ENCODE results near the gene FAM174C. TPM values are rescaled to one million over a fixed set of nuclear protein-coding genes. Genes with fewer than 3 reads are reported as not detected.

The FAM174C gene
- total RNA-seq, 1 experiment from 2014 or later = 110 TPM

GRCh38 chr19:1288226-1288612 lies 12.9 kb downstream of the FAM174C start:
- POLR2A ChIA-PET (ENCODE audit: unreplicated experiment) = no interaction called here
- H3K4me3 ChIP-seq (ENCODE audit: low read length) = no peak overlapping the region
- no peak overlapping the region for H3K9ac ChIP-seq (ENCODE audit: low read length)
- H3K4me2 ChIP-seq (ENCODE audit: low read length) = no peak overlapping the region
- DNase-seq (no peak), ATAC-seq (no peak)
- intact Hi-C loops (cut with micrococcal nuclease) = no loop called here
- BruUV-seq (replicated peaks) = no TSS peak
- no peak overlapping the region for H3K27ac ChIP-seq (ENCODE audit: low read length)
- H3F3A ChIP-seq (ENCODE audit: low read length, unreplicated experiment) = no peaks in the 10 kb centered on the region
- no peaks in the 10 kb centered on the region for H3K9me2 ChIP-seq (replicated peaks; ENCODE audit: low read length)
- CTCF ChIA-PET = no interaction called here
- H3K4me1 ChIP-seq (ENCODE audit: insufficient read depth, low read length) = no peaks in the 10 kb centered on the region
- H3K36me3 ChIP-seq (ENCODE audit: low read depth, low read length) = no peaks in the 10 kb centered on the region
- no peaks in the 10 kb centered on the region for H3K9me3 ChIP-seq (ENCODE audit: low read length)
- H4K20me1 ChIP-seq (ENCODE audit: low read length) = no peaks in the 10 kb centered on the region
- H2AFZ ChIP-seq (ENCODE audit: low read length) = no peak overlapping the region
- H3K27me3 ChIP-seq (ENCODE audit: low read length) = peaks cover 45% of the 10 kb centered on the region
- TF ChIP-seq EZH2phosphoT487 (IDR thresholded peaks at IDR 0.05; ENCODE audit: borderline replicate concordance, low read length) = no peak
- TF ChIP-seq CTCF (conservative IDR thresholded peaks at IDR 0.05; ENCODE audit: low read depth, low read length) = no peak
- TF ChIP-seq EZH2 (IDR thresholded peaks at IDR 0.05; ENCODE audit: low read length, unreplicated experiment) = no peak
- no peaks in the 10 kb centered on the region for H3K79me2 ChIP-seq (ENCODE audit: low read length)

- Histone ChIP-seq H3K4me3 (ENCODE audit: low read length) (no peak overlapping the region), H3K4me2 (ENCODE audit: low read length) (no peak overlapping the region), H2AFZ (ENCODE audit: low read length) (no peak overlapping the region), H3K9me3 (ENCODE audit: low read length) (no peaks in the 10 kb centered on the region), H3K9me2 (replicated peaks; ENCODE audit: low read length) (no peaks in the 10 kb centered on the region), H3K9ac (ENCODE audit: low read length) (no peak overlapping the region), H4K20me1 (ENCODE audit: low read length) (no peaks in the 10 kb centered on the region), H3K27me3 (ENCODE audit: low read length) (peaks cover 45% of the 10 kb centered on the region), H3K4me1 (ENCODE audit: insufficient read depth, low read length) (no peaks in the 10 kb centered on the region), H3F3A (ENCODE audit: low read length, unreplicated experiment) (no peaks in the 10 kb centered on the region), H3K79me2 (ENCODE audit: low read length) (no peaks in the 10 kb centered on the region), H3K36me3 (ENCODE audit: low read depth, low read length) (no peaks in the 10 kb centered on the region), H3K27ac (ENCODE audit: low read length) (no peak overlapping the region)
- intact Hi-C loops (cut with micrococcal nuclease) = no loop called here
- DNase-seq (no peak), ATAC-seq (no peak)
- BruUV-seq (replicated peaks) = no TSS peak
- ChIA-PET POLR2A (ENCODE audit: unreplicated experiment) (no interaction called here), CTCF (no interaction called here)
- TF ChIP-seq EZH2 (IDR thresholded peaks at IDR 0.05; ENCODE audit: low read length, unreplicated experiment) = no peak
- no peak for TF ChIP-seq EZH2phosphoT487 (IDR thresholded peaks at IDR 0.05; ENCODE audit: borderline replicate concordance, low read length)
- no peak for TF ChIP-seq CTCF (conservative IDR thresholded peaks at IDR 0.05; ENCODE audit: low read depth, low read length)
Observed at GRCh38 chr19:1288833-1289685, 13.7 kb downstream of the FAM174C start.

GRCh38 chr19:1289686-1290025 lies 14.3 kb downstream of the FAM174C start:
- Histone ChIP-seq H3K4me1 (ENCODE audit: insufficient read depth, low read length) (no peaks in the 10 kb centered on the region), H3K36me3 (ENCODE audit: low read depth, low read length) (no peaks in the 10 kb centered on the region), H3K79me2 (ENCODE audit: low read length) (no peaks in the 10 kb centered on the region), H3K27me3 (ENCODE audit: low read length) (peaks cover 45% of the 10 kb centered on the region), H3K9me2 (replicated peaks; ENCODE audit: low read length) (no peaks in the 10 kb centered on the region), H2AFZ (ENCODE audit: low read length) (no peak overlapping the region), H3K9me3 (ENCODE audit: low read length) (no peaks in the 10 kb centered on the region), H3K4me2 (ENCODE audit: low read length) (no peak overlapping the region), H3F3A (ENCODE audit: low read length, unreplicated experiment) (no peaks in the 10 kb centered on the region), H4K20me1 (ENCODE audit: low read length) (no peaks in the 10 kb centered on the region), H3K9ac (ENCODE audit: low read length) (no peak overlapping the region), H3K4me3 (ENCODE audit: low read length) (no peak overlapping the region), H3K27ac (ENCODE audit: low read length) (no peak overlapping the region)
- POLR2A ChIA-PET (ENCODE audit: unreplicated experiment) = no interaction called here
- BruUV-seq (replicated peaks) = no TSS peak
- intact Hi-C loops (cut with micrococcal nuclease) = no loop called here
- no peak for ATAC-seq
- no peak for DNase-seq
- CTCF ChIA-PET = no interaction called here
- TF ChIP-seq CTCF (conservative IDR thresholded peaks at IDR 0.05; ENCODE audit: low read depth, low read length) = no peak
- TF ChIP-seq EZH2 (IDR thresholded peaks at IDR 0.05; ENCODE audit: low read length, unreplicated experiment) = no peak
- no peak for TF ChIP-seq EZH2phosphoT487 (IDR thresholded peaks at IDR 0.05; ENCODE audit: borderline replicate concordance, low read length)
